Raji (cell line): ENCODE measurements around the gene ATE1.

Source experiments
- POLR2A ChIP-seq: IDR thresholded peaks from 2 replicates; pipeline ENCODE4 v1.6.1; 2011; ENCODE audit warnings: low read depth, low read length, control low read depth; ENCODE audit not compliant: insufficient read depth

The ATE1 gene

DNA sequence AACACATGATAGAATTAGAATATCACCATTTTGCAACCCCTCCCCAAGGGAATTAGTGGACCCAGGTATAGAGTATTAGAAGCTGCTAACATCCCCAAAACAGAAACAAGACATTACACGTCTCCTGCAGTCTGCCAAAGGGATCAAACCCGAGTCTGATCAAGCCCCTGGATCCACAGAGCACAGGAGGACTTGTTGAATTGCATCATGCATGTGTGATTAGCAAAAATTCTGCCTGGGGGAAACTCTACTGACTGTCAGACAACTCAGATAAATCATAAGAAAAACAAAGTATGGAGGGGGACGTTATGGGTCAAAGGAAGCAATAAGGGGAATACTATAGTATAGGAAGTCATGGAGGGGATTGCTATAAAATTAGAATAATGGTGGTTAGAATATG, 212.8 kb downstream of the ATE1 start:
- TF ChIP-seq POLR2A = no peak

GRCh38 chr10:121713486-121713885, 214.3 kb downstream of the ATE1 start:
- TF ChIP-seq POLR2A = no peak

DNA sequence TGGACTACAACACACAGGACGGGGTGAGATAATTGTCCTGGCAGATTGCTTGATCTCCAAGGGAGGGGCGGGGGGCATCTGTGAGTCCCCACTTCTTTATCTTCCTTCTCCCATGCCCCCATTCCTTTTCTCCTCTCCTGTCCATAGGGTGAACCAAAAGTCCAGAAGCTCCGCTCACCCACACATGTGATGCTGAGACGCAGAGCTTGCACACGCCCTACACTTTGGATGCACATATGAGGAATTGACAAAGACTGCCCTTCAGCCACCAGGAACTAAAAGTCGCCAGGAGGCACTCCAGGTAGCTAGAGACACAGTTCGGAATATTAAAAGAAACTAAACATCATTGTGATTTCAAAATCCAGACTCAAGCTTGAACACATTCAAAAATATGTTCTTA, 216.9 kb downstream of the ATE1 start:
- TF ChIP-seq POLR2A = no peak

DNA sequence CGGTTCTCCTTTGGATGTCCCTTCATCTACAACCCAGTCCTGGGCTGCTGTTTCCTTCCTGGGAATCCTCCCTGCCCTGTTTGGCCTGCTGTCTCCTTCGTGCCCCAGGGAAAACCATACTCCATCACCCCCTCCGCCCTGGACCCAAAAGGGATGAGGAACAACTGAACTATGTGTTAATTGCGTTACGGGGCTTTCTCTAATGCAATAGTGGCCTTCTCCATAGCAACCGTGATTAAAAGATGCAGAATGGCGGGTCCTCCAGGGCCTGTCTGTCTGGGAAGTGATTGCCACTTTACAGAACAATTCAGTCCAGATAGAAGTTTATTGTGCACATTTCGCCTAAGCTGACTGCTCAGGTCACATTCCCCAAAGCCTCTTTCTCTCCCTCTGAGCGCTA, 217.6 kb downstream of the ATE1 start:
- TF ChIP-seq POLR2A = no peak

- TF ChIP-seq POLR2A = no peak
Measured at GRCh38 chr10:121709675-121710073, 218.2 kb downstream of the ATE1 start.

GRCh38 chr10:121708728-121709674, 218.8 kb downstream of the ATE1 start:
- TF ChIP-seq POLR2A = no peak

DNA sequence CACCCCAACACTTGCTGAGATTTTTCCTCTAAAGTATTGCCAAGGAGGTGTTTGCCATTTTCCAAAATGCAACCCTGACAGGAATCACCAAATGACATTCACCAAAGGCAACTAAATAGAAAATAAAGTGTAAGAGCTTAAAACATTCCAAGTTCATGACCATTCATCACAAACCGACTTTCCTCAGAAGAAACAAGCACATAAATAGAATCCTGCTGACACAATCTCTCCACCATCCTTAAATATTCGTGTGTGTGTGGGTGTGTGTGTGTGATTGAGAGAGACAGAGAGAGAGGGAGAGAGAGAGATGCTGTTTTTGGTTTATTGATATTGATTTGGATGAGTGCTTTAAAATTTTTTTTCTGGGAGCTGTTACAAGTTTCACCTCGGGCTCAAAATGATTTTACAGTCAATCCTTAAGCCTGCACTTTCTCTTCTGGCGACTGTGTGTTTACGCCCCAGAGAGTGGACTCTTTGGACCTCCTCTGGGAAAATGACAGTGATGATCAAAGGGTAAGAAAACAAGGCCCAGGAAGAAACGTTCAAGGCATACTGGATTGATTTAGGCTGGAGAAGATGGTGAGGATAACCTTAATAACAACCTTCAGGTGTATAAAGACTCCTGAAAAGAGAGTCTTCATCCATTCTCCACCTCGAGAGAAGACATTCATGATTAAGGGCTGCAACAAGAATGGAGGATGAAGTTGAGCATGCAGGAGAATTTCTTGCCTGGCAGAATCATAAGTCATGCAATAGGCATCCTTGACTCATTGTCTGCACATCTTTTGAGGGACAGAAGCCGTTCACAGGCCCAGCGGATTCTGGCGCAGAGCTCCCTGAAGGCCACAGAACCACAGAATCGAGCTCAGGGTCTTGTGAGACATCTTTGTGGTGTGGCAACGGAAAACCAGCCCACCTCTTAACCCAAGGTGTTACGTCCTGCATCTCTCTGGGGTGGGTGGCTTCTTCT, 225.2 kb downstream of the ATE1 start:
- TF ChIP-seq POLR2A = no peak

- no peak for TF ChIP-seq POLR2A
Measured at GRCh38 chr10:121700416-121700815, 227.4 kb downstream of the ATE1 start.

DNA sequence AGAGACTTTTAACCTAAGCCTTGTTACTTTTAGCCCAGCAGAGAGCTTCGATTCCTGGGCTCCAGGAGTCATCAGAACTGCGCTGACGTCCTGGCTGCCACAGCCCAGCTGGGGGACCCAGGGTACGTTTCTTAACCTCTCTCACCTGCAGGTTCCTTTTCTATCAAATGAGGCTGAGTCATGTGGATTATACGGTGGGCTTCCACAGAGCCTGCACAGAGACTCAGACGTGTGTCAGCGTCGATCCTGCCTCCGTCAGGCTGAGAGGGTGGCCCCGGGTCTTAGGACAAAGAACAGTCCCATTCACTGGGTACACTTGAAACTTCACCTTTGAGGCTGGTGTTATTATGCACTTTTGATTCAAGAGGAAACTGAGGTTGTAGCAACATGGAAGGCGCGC, 228.9 kb downstream of the ATE1 start:
- no peak for TF ChIP-seq POLR2A

GRCh38 chr10:121698336-121698735, 229.5 kb downstream of the ATE1 start:
- TF ChIP-seq POLR2A = no peak

- no peak for TF ChIP-seq POLR2A
Measured at GRCh38 chr10:121696854-121697253, 231.0 kb downstream of the ATE1 start.

DNA sequence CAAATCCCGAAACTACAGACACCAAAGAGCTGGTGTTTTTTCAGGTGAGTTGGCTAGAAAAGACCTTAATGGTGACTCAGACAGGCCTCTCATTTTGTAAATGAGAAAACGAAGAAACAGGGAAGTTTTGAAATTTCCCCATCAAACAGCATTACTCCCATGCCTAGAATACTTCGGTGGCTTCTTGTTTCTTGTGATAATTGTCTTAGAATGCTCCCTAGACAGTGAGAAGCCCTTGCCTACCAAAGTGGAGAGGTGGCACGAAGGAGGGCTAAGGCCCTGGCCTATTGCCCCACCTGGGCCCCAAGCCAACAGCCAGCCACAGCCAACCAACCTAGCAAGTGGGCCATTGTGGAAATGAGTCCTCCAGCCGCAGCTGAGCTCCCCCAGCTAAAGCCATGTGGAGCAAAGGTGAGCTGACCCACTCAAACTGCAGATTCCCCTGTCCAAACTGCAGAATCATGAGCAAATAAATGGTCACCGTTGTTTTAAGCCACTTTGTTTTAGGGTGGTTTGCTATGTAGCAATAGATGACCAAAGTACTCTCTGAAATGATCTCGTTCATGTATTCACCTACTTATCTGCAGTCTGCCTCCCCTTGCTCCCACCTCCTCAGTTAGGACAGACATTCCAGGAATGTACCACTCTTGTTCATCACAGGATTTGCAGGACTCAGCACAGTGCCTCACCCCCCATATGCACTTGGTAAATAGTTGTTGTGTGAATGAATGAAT, 231.9 kb downstream of the ATE1 start:
- TF ChIP-seq POLR2A = no peak

DNA sequence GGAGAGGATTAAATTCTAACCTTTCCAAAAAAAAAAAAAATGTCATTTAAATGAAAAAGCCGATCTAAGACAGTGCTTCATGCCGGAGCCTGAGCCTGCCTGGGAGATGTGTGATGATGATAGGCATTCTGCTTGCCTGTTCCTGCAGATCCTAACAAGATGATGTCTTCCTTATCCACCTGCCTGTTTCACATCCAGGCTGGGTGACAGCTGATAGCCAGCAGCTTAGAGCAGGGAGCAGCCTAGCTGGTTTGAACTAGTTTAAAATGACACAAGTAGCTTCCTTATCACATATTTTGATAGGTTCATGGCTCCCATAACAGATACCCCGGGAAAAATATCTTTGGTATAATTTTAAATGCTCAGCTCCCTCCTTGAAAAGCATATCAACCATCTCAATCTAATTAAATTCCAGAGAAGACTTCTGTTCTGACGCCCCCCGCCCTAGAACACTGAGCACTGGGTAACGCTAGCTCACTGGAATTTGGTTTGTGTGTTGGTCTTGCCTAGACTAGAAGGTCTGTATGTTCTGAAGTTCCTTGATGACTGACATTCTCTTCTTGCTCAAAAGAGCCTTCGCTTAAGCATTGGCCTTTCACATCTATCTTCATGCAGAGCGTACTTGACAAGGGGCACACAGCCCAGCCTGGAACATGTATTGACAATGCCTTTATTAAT, 232.7 kb downstream of the ATE1 start:
- no peak for TF ChIP-seq POLR2A

GRCh38 chr10:121694327-121694965, 233.4 kb downstream of the ATE1 start:
- TF ChIP-seq POLR2A = no peak
